Measurements from ENCODE around the gene PDE5A.
"Not testable (repeated sequence)": the region's sequence is repeated elsewhere in the genome, so short reads cannot be mapped to it uniquely, and the experiment has no call there.

Gene PDE5A

DNA sequence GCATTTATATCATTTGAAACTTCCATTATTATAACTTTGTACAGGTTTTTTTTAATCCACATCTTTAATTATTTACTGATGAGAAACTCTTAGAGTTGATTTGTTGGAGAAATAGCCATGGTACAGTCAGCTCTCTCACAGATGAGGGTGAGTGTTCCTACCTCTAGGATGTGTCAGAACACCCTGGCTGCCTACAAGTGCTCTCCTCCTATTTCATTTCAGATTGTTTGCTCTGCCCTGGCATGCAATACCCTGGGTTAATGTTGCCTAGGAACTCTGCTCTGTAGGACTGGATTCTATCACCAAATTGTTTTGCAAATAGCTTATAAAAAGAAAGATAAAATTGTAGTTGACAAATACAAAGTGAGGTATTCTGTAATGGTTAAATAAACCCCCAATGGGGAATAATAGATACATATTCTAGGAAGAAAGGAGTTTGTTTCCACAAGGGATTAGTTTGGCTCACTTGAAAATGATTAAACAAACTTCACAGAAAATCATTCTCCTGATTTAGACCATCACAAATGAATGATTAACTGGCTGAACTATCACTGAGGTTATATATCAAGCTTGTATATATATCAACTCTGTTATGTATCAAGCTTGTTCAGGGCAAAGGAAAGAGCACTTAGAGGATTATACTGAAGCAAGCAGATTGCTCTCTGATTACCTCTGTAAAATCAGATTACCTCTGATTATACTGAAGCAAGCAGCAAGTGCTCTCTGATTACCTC is 150.0 kb downstream of the PDE5A start:
- H3K27ac ChIP-seq (ENCODE audit: low read length), result no peak overlapping the region
- H3K9me3 ChIP-seq (ENCODE audit: insufficient read depth, low read length, severe bottlenecking), result no peaks in the 10 kb centered on the region
- H3K27me3 ChIP-seq (ENCODE audit: insufficient read depth, low read length, poor library complexity), result no peaks in the 10 kb centered on the region
- no peaks in the 10 kb centered on the region for H4K20me1 ChIP-seq (ENCODE audit: insufficient read depth, low read length)
- TF ChIP-seq, protein P1, sequence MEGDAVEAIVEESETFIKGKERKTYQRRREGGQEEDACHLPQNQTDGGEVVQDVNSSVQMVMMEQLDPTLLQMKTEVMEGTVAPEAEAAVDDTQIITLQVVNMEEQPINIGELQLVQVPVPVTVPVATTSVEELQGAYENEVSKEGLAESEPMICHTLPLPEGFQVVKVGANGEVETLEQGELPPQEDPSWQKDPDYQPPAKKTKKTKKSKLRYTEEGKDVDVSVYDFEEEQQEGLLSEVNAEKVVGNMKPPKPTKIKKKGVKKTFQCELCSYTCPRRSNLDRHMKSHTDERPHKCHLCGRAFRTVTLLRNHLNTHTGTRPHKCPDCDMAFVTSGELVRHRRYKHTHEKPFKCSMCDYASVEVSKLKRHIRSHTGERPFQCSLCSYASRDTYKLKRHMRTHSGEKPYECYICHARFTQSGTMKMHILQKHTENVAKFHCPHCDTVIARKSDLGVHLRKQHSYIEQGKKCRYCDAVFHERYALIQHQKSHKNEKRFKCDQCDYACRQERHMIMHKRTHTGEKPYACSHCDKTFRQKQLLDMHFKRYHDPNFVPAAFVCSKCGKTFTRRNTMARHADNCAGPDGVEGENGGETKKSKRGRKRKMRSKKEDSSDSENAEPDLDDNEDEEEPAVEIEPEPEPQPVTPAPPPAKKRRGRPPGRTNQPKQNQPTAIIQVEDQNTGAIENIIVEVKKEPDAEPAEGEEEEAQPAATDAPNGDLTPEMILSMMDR (IDR thresholded peaks at IDR 0.05; ENCODE audit: borderline replicate concordance, extremely low read depth, low read length, poor library complexity, severe bottlenecking), result no peak
- no peak for TF ChIP-seq EZH2 (IDR thresholded peaks at IDR 0.05; ENCODE audit: borderline replicate concordance, low read depth, low read length, severe bottlenecking)
- H3K4me1 ChIP-seq (ENCODE audit: insufficient read depth, low read length), result no peaks in the 10 kb centered on the region
- H3K4me2 ChIP-seq (ENCODE audit: insufficient read depth, low read length), result no peak overlapping the region
- DNase-seq, result no peak
- no peaks in the 10 kb centered on the region for H3K79me2 ChIP-seq (ENCODE audit: insufficient read depth, low read length)
- peaks cover 63% of the 10 kb centered on the region for H3K36me3 ChIP-seq (ENCODE audit: insufficient read depth, low read length)
- ATAC-seq (ENCODE audit: insufficient read depth, low read depth), result no peak
- H3K9ac ChIP-seq (ENCODE audit: low read depth, low read length), result no peak overlapping the region
- no peak overlapping the region for H2AFZ ChIP-seq (ENCODE audit: low read depth, low read length)
- H3K4me3 ChIP-seq (ENCODE audit: low read depth in 1 of 2, low read length in 2 of 2), result no peak overlapping the region

DNA sequence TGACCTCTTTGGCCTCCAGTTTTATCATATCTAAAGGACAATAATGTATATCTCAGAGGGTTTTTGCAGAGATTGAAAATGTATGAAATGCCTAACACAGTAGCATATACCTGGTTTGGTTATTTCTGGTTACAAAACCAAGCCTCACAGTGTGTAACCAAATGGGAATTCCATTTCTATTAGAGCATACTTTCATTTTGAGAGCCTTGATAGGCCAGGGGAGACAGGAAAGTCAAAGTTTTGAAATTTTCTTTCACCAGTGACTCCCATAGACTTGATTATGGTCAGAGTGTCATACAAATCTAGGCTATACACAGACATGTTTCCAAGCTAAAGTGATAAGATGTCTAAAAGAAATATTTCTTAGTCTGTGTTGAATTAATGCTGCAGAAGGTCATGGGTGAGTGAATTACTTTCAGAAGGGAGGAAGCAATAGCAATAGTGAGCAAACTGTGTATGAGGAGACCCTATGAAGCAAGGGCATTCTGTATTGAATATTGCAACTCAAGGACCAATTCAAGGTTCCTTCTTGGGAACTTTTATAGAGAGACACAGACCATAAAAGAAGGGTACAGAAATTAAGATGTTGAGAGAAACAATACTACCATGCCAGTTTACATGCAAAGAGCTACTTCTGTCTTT is 151.1 kb downstream of the PDE5A start:
- no peak overlapping the region for H3K4me2 ChIP-seq (ENCODE audit: insufficient read depth, low read length)
- H3K79me2 ChIP-seq (ENCODE audit: insufficient read depth, low read length), result no peaks in the 10 kb centered on the region
- no peaks in the 10 kb centered on the region for H3K4me1 ChIP-seq (ENCODE audit: insufficient read depth, low read length)
- H3K27me3 ChIP-seq (ENCODE audit: insufficient read depth, low read length, poor library complexity), result no peaks in the 10 kb centered on the region
- no peak for DNase-seq
- no peak for TF ChIP-seq EZH2 (IDR thresholded peaks at IDR 0.05; ENCODE audit: borderline replicate concordance, low read depth, low read length, severe bottlenecking)
- TF ChIP-seq, protein P1 (IDR thresholded peaks at IDR 0.05; ENCODE audit: borderline replicate concordance, extremely low read depth, low read length, poor library complexity, severe bottlenecking), result no peak
- no peak overlapping the region for H3K27ac ChIP-seq (ENCODE audit: low read length)
- H3K9ac ChIP-seq (ENCODE audit: low read depth, low read length), result no peak overlapping the region
- no peak overlapping the region for H2AFZ ChIP-seq (ENCODE audit: low read depth, low read length)
- H4K20me1 ChIP-seq (ENCODE audit: insufficient read depth, low read length), result no peaks in the 10 kb centered on the region
- H3K36me3 ChIP-seq (ENCODE audit: insufficient read depth, low read length), result peaks cover 69% of the 10 kb centered on the region
- no peaks in the 10 kb centered on the region for H3K9me3 ChIP-seq (ENCODE audit: insufficient read depth, low read length, severe bottlenecking)
- H3K4me3 ChIP-seq (ENCODE audit: low read depth in 1 of 2, low read length in 2 of 2), result no peak overlapping the region
- no peak for ATAC-seq (ENCODE audit: insufficient read depth, low read depth)

DNA sequence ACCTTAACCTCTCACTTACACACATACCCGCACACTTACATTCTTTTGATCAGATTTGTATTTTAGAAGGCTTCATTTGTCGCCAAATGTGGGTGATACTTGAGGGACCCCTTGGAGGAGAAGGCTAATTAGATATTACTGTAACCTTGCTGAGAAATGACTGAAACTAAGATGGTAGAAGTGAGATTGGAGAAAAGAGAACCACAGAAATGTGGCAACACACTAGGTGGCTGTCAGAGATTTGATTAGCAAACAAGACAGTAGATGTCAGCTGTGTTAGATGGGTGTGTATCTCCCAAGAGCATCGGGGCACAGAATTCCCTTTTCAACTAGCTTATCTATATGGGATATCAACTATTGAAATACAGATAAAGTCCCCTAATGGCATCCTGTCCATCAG is 157.3 kb downstream of the PDE5A start:
- Histone ChIP-seq H4K20me1 (ENCODE audit: insufficient read depth, low read length) (no peaks in the 10 kb centered on the region), H3K4me2 (ENCODE audit: insufficient read depth, low read length) (no peak overlapping the region), H3K9ac (ENCODE audit: low read depth, low read length) (no peak overlapping the region), H3K4me3 (ENCODE audit: low read depth in 1 of 2, low read length in 2 of 2) (no peak overlapping the region), H3K4me1 (ENCODE audit: insufficient read depth, low read length) (no peaks in the 10 kb centered on the region), H3K9me3 (ENCODE audit: insufficient read depth, low read length, severe bottlenecking) (no peaks in the 10 kb centered on the region), H3K27me3 (ENCODE audit: insufficient read depth, low read length, poor library complexity) (no peaks in the 10 kb centered on the region), H3K36me3 (ENCODE audit: insufficient read depth, low read length) (peaks cover 45% of the 10 kb centered on the region), H2AFZ (ENCODE audit: low read depth, low read length) (no peak overlapping the region), H3K27ac (ENCODE audit: low read length) (no peak overlapping the region), H3K79me2 (ENCODE audit: insufficient read depth, low read length) (no peaks in the 10 kb centered on the region)
- no peak for TF ChIP-seq EZH2 (IDR thresholded peaks at IDR 0.05; ENCODE audit: borderline replicate concordance, low read depth, low read length, severe bottlenecking)
- TF ChIP-seq, protein P1 (IDR thresholded peaks at IDR 0.05; ENCODE audit: borderline replicate concordance, extremely low read depth, low read length, poor library complexity, severe bottlenecking), result no peak
- ATAC-seq (ENCODE audit: insufficient read depth, low read depth) (no peak), DNase-seq (no peak)

DNA sequence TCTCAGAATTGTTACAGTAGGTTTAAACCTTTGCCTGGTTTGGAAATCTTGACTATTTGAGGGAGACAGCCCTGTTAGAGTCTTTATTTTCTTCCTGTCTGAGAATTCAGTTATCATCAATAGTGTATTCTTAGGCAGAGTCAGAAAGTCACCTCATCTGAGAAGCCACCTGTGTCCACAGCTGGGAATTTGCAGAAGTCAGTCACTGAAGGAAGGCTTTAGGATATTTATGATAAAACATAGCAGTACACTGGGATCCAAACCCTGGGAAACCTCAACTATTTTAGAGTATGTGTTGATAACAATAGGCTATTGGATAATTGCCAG is 157.9 kb downstream of the PDE5A start:
- H3K79me2 ChIP-seq (ENCODE audit: insufficient read depth, low read length); H3K4me1 ChIP-seq (ENCODE audit: insufficient read depth, low read length); H4K20me1 ChIP-seq (ENCODE audit: insufficient read depth, low read length); DNase-seq; ATAC-seq (ENCODE audit: insufficient read depth, low read depth); H3K4me2 ChIP-seq (ENCODE audit: insufficient read depth, low read length); H3K27ac ChIP-seq (ENCODE audit: low read length); H2AFZ ChIP-seq (ENCODE audit: low read depth, low read length); H3K9me3 ChIP-seq (ENCODE audit: insufficient read depth, low read length, severe bottlenecking); H3K4me3 ChIP-seq (ENCODE audit: low read depth in 1 of 2, low read length in 2 of 2); H3K9ac ChIP-seq (ENCODE audit: low read depth, low read length); H3K27me3 ChIP-seq (ENCODE audit: insufficient read depth, low read length, poor library complexity): not testable (repeated sequence)
- H3K36me3 ChIP-seq (ENCODE audit: insufficient read depth, low read length), result peaks cover 42% of the 10 kb centered on the region

DNA sequence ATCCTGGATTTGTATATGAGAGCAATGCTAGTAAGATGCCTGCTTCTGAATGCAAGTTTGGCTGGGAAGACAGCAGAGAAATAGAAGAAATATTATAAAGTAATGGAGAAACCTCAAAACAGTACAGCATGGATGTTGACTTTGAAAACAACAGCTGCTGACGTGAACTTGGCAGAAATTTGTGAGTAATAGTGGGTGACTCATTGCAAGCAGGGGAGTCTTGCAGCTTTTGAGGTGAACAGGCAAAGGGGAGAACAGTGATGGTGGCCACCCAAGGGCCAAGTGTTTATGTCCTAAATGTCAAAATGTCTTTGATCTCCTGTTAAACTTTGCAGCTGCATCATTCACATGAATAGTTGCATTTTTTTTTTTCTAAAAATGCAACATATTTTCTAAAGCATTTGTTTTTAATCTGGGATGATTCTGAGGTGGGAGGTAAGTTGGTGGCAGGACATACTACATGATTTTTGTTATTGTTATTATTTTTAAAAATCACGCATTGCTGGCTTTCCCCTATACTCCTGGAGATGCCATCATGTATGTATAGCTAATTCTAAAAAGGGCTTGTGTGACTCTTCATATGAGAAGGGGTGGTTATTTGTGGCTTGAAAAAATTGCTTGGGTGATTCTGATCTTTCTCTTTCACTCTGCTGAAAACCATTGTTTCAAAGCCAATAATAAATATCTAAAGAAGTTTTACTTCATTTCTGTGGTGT is 158.4 kb downstream of the PDE5A start:
- not testable (repeated sequence) for H3K4me3 ChIP-seq (ENCODE audit: low read depth in 1 of 2, low read length in 2 of 2); H2AFZ ChIP-seq (ENCODE audit: low read depth, low read length); ATAC-seq (ENCODE audit: insufficient read depth, low read depth); H3K9me3 ChIP-seq (ENCODE audit: insufficient read depth, low read length, severe bottlenecking); H3K79me2 ChIP-seq (ENCODE audit: insufficient read depth, low read length); H3K4me2 ChIP-seq (ENCODE audit: insufficient read depth, low read length); DNase-seq; H3K9ac ChIP-seq (ENCODE audit: low read depth, low read length); H4K20me1 ChIP-seq (ENCODE audit: insufficient read depth, low read length); H3K4me1 ChIP-seq (ENCODE audit: insufficient read depth, low read length); H3K27me3 ChIP-seq (ENCODE audit: insufficient read depth, low read length, poor library complexity); H3K27ac ChIP-seq (ENCODE audit: low read length)
- peaks cover 41% of the 10 kb centered on the region for H3K36me3 ChIP-seq (ENCODE audit: insufficient read depth, low read length)

Measured in DND-41 (cell line).